Gastrocnemius medialis (tissue), 4 donors: Measurements from ENCODE around the gene PTGDS.

Experiments
- CTCF ChIP-seq, 5 experiments: fragments of 450-650 bp in 3 of 5; fragments of 200-600 bp in 2 of 5; sonication (generic) in 2 of 5; IDR thresholded peaks in 4 of 5; conservative IDR thresholded peaks in 1 of 5; 1 replicate in 4 of 5; 2 replicates in 1 of 5; pipeline ENCODE4 v1.5.1; 2016 to 2019; ENCODE audit warnings: antibody characterized with exemption in 5 of 5, mild to moderate bottlenecking in 3 of 5, moderate library complexity in 3 of 5
- POLR2A ChIP-seq, 2 donors: fragments of 450-650 bp; IDR thresholded peaks; one replicate each; pipeline ENCODE4 v1.6.1; 2017; ENCODE audit warnings: antibody characterized with exemption in 2 of 2, mild to moderate bottlenecking in 2 of 2, moderate library complexity in 2 of 2

GRCh38 chr9:136935651-136936050 is 41.7 kb upstream of the PTGDS start:
- no peak for TF ChIP-seq CTCF (IDR thresholded peaks at IDR 0.05 in 4 of 5, conservative IDR thresholded peaks at IDR 0.05 in 1 of 5)
- no peak for TF ChIP-seq POLR2A (IDR thresholded peaks at IDR 0.05)
